Mesangial cell (primary cell): Measurements from ENCODE around the gene PCDHA7. TPM values are rescaled to one million over a fixed set of nuclear protein-coding genes. Genes with fewer than 3 reads are reported as not detected.

ENCODE experiments used
- total RNA-seq: library from RNA; depleted of rRNA; stranded (reverse); fragments of >200 nt; gene quantifications from 2 replicates; pipeline ENCODE4 v1.2.3, GENCODE V29; 2015

Gene PCDHA7
- total RNA-seq, 1 donor from 2014 or later, result 0.51 TPM

GRCh38 chr5:140875085-140876065, 41.3 kb downstream of the PCDHA7 start, which contains the start of gene PCDHA12:
Gene PCDHA12 (plus strand): TSS chr5:140875308. CDS start chr5:140875473, 165 bp downstream.

GRCh38 chr5:140881889-140882590, 48.0 kb downstream of the PCDHA7 start, which contains the start of gene PCDHA13:
Gene PCDHA13 (plus strand): TSS chr5:140882124. CDS start chr5:140882269, 145 bp downstream.

Other genes with a start within 250 kb of the PCDHA7 start
- 1.3 TPM in 1 of 2 replicates, not detected in the other for gene CD14, start 201.1 kb upstream of the PCDHA7 start, total RNA-seq
- 15.2 and 17.6 TPM in 2 replicates for gene TMCO6, start 194.8 kb upstream of the PCDHA7 start, total RNA-seq
- gene NDUFA2, start 186.6 kb upstream of the PCDHA7 start, total RNA-seq, result 49.5 and 63.3 TPM in 2 replicates
- gene IK, start 186.4 kb upstream of the PCDHA7 start, total RNA-seq, result 35.7 and 39.6 TPM in 2 replicates
- 15.1 and 18.1 TPM in 2 replicates for gene WDR55, start 169.4 kb upstream of the PCDHA7 start, total RNA-seq
- gene DND1, start 160.7 kb upstream of the PCDHA7 start, total RNA-seq, result under 0.01 and 0.33 TPM in 2 replicates
- gene HARS1, start 142.9 kb upstream of the PCDHA7 start, total RNA-seq, result 53.9 and 78.2 TPM in 2 replicates
- gene HARS2, start 142.8 kb upstream of the PCDHA7 start, total RNA-seq, result 22.0 and 25.0 TPM in 2 replicates
- 8.8 and 10.4 TPM in 2 replicates for gene ZMAT2, start 133.8 kb upstream of the PCDHA7 start, total RNA-seq
- gene PCDHA1, start 48.1 kb upstream of the PCDHA7 start, total RNA-seq, result under 0.01 and 0.16 TPM in 2 replicates
- gene PCDHA2, start 39.4 kb upstream of the PCDHA7 start, total RNA-seq, result under 0.01 TPM in 1 of 2 replicates, not detected in the other
- gene PCDHA3, start 33.2 kb upstream of the PCDHA7 start, total RNA-seq, result under 0.01 and 0.13 TPM in 2 replicates
- gene PCDHA4, start 27.2 kb upstream of the PCDHA7 start, total RNA-seq, result 0.16 and 1.3 TPM in 2 replicates
- under 0.01 TPM in 1 of 2 replicates, not detected in the other for gene PCDHA5, start 12.7 kb upstream of the PCDHA7 start, total RNA-seq
- 1.0 TPM in 1 of 2 replicates, not detected in the other for gene PCDHA6, start 6.3 kb upstream of the PCDHA7 start, total RNA-seq
- gene PCDHA8, start 6.9 kb downstream of the PCDHA7 start, total RNA-seq, result 0.13 TPM in 1 of 2 replicates, not detected in the other
- under 0.01 TPM in 1 of 2 replicates, not detected in the other for gene PCDHA9, start 14.1 kb downstream of the PCDHA7 start, total RNA-seq
- gene PCDHA10, start 21.6 kb downstream of the PCDHA7 start, total RNA-seq, result 0.13 TPM in 1 of 2 replicates, not detected in the other
- 0.16 TPM in 1 of 2 replicates, not detected in the other for gene PCDHA11, start 34.7 kb downstream of the PCDHA7 start, total RNA-seq
- gene PCDHA12, start 41.0 kb downstream of the PCDHA7 start, total RNA-seq, result 0.25 TPM in 1 of 2 replicates, not detected in the other
- not detected in 2 replicates for gene PCDHA13, start 47.9 kb downstream of the PCDHA7 start, total RNA-seq
- under 0.01 TPM in 1 of 2 replicates, not detected in the other for gene PCDHAC1, start 92.0 kb downstream of the PCDHA7 start, total RNA-seq
- gene PCDHAC2, start 132.2 kb downstream of the PCDHA7 start, total RNA-seq, result 0.25 and 0.65 TPM in 2 replicates
- gene PCDHB1, start 217.1 kb downstream of the PCDHA7 start, total RNA-seq, result not detected in 2 replicates